Memory B cell (primary cell): Measurements from ENCODE around the gene MRPL4.

ENCODE experiments used
- ATAC-seq: fragments of 150-1000 bp; cut with Tn5 transposase; 2 replicates; pipeline ENCODE4 v1.10.0; 2021; ENCODE audit warnings: low read depth, mild to moderate bottlenecking, moderate library complexity
- DNase-seq, 2 donors: peaks; one replicate each; pipeline ENCODE4 v3.0.0; 2022; ENCODE audit warnings: low spot score in 2 of 2
- H3K27ac Mint-ChIP-seq: one replicate; pipeline ENCODE4 v1.8.0; 2022; ENCODE audit warnings: mild to moderate bottlenecking, moderate library complexity, mixed read lengths
- H3K27me3 Mint-ChIP-seq: one replicate; pipeline ENCODE4 v1.8.0; 2022; ENCODE audit warnings: mixed read lengths
- H3K36me3 Mint-ChIP-seq: one replicate; pipeline ENCODE4 v1.8.0; 2022; ENCODE audit warnings: mild to moderate bottlenecking, mixed read lengths
- H3K4me1 Mint-ChIP-seq: one replicate; pipeline ENCODE4 v1.8.0; 2022; ENCODE audit warnings: mixed read lengths
- H3K4me3 Mint-ChIP-seq: one replicate; pipeline ENCODE4 v1.8.0; 2022; ENCODE audit warnings: mild to moderate bottlenecking, moderate library complexity, mixed read lengths
- H3K9me3 Mint-ChIP-seq: one replicate; pipeline ENCODE4 v1.8.0; 2022; ENCODE audit warnings: mixed read lengths

The MRPL4 gene

DNA sequence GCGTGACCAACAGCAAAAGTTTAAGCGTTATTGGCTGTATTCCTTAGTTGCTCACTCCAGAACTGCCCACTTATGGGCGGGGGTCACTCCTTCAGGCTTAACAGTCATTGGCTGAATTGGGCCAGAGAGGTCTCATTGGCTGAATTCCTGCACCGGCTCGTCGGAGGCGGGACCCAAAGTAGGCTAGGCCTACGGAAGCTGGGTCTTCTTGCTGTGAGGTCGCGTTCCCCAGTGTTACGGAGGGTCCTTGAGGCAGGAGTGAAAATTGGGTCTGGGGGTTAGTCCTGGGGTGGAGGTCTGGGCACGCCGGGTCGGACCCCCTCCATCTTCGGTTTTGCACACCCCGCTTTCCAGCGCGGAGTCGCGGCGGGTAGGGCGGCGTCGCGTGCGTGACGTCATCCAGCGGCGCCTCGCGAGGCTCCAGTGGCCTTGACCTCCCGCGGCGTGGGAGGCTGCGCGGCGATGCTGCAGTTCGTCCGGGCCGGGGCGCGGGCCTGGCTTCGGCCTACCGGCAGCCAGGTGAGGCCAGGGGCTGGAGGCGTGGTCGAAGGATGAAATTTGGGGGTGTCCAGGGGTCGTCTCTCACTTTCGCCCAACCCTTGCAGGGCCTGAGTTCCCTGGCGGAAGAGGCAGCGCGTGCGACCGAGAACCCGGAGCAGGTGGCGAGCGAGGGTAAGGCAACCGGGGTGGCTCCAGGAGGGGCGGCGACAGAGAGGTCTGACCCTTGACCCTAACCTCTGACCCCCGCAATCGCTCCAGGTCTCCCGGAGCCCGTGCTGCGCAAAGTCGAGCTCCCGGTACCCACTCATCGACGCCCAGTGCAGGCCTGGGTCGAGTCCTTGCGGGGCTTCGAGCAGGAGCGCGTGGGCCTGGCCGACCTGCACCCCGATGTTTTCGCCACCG is at the start of gene MRPL4:
Gene MRPL4, plus strand, starts transcription at position 423 of the 903 bp plus-strand sequence. Its CDS starts 40 bp downstream, at position 463.
- Mint-ChIP-seq H3K27me3 (no peaks in the 10 kb centered on the region), H3K9me3 (no peaks in the 10 kb centered on the region), H3K27ac (peak within 1 kb of the TSS; percentile 95), H3K4me3 (peak within 1 kb of the TSS; percentile 100), H3K4me1 (peaks cover 16% of the 10 kb centered on the region), H3K36me3 (peaks cover 15% of the 10 kb centered on the region)
- ATAC-seq (peak; percentile 92), DNase-seq (peak; percentile 92)

DNA sequence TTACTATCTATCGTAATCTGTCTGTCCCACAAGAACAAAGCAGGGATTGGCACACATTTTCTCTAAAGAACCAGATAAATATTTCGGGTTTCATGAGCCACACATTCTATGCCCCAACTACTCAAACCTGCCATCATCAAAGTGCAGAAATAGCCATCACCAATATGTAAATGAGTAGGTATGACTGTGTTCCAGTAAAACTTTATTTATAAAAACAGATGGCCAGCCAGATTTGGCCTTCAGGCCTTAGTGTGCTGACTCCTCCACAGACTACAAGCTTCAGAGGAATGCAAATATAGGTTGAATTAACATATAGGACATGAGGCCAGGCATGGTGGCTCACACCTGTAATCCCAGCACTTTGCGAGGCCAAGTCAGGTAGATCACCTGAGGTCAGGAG is 48.3 kb upstream of the MRPL4 start:
- no peak for ATAC-seq
- Mint-ChIP-seq H3K9me3 (no peaks in the 10 kb centered on the region), H3K36me3 (peaks cover 3% of the 10 kb centered on the region), H3K4me3 (no peak overlapping the region), H3K4me1 (peaks cover 10% of the 10 kb centered on the region), H3K27ac (no peak overlapping the region), H3K27me3 (no peaks in the 10 kb centered on the region)
- DNase-seq, result no peak

DNA sequence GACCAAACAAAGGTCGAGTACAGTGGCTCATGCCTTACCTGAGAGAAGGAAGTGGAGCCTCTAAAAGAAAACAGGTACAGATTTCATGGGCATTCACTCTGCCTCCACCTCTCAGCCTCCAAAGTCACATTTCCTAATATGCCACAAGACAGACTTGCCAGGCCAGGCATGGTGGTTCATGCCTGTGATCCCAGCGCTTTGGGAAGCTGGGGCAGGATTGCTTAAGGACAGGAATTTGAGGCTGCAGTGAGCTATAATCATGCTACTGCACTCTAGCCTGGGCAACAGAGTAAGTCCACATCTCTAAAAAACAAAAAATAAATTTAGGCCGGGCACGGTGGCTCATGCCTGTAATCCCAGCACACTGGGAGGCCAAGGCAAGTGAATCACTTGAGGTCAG is 46.4 kb upstream of the MRPL4 start:
- peaks cover 7% of the 10 kb centered on the region for H3K4me1 Mint-ChIP-seq
- DNase-seq (no peak), ATAC-seq (no peak)
- H3K9me3 Mint-ChIP-seq, result no peaks in the 10 kb centered on the region
- H3K27ac Mint-ChIP-seq, result no peak overlapping the region
- no peaks in the 10 kb centered on the region for H3K27me3 Mint-ChIP-seq
- no peak overlapping the region for H3K4me3 Mint-ChIP-seq
- H3K36me3 Mint-ChIP-seq, result peaks cover 3% of the 10 kb centered on the region

DNA sequence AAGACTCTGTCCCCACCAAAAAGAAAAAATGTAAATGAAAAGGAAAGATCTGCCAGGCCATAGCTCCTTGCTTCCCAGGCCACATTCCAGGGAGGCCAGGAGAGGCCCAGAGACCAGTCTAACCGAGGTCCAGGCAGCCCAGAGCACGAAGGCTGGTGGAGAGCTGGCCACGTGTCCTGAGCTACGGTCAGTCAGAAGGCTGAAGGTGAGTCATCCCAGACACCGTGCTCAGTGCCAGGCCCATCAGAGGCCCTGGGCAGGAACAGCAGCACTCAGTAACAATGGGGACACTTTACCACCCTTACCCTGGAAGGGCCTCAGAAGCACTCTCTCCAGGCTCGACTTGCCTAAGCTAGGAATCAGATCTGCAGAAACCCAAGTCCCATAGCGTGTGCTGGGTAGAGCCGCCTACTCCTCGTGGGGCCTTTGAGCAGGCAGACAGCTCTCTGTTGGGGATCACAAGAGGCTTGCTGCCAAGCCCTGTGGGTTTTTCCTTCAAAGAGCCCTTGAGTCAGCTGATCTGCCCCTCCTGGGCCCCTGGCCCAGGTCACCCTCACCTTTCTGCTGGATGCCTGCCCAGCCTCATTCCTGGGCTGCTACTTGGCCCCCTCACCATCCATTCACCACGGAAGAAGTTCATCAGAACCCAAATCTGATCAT is 45.7 kb upstream of the MRPL4 start:
- Mint-ChIP-seq H3K4me3 (no peak overlapping the region), H3K36me3 (peaks cover 3% of the 10 kb centered on the region), H3K9me3 (no peaks in the 10 kb centered on the region), H3K27me3 (no peaks in the 10 kb centered on the region), H3K27ac (no peak overlapping the region), H3K4me1 (peaks cover 4% of the 10 kb centered on the region)
- ATAC-seq (no peak), DNase-seq (no peak)

DNA sequence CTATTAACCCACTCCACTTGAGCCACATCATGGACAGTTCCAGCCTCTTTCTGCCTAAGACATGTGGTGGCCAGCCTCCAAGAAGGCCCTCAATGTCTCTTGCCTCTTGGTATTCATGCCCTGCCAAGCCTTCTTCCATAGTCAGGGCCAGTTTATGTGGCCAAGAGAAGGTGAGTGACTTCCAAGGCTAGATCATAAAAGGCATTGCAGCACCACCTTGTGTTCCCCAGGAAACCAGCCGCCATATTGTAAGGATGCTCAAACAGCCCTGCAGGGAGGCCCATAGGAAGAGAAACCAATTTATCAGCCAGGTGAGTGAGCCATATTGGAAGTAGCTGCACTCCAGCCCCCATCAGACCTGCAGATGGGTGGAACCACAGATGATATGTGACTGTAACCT is 45.0 kb upstream of the MRPL4 start:
- H3K9me3 Mint-ChIP-seq, result no peaks in the 10 kb centered on the region
- DNase-seq (no peak), ATAC-seq (no peak)
- peaks cover 4% of the 10 kb centered on the region for H3K4me1 Mint-ChIP-seq
- no peak overlapping the region for H3K27ac Mint-ChIP-seq
- no peak overlapping the region for H3K4me3 Mint-ChIP-seq
- peaks cover 3% of the 10 kb centered on the region for H3K36me3 Mint-ChIP-seq
- H3K27me3 Mint-ChIP-seq, result no peaks in the 10 kb centered on the region

DNA sequence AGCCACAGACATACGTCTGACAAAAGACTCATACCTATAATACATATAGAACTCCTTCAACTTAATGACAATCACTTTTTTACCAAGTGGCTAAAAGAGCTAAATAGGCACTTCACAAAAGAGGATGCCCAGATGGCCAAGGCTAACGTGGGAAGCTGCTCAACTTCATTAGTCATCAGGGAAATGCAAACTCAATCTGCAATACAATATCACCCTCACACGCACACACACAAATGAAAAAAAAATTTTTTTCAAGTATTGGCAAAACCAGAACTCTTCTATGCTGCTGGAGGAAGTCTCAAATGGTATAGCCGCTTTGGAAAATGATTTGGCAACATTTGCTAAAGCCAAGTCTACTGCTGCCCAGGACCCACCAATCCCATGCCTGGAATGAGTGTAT is 42.7 kb upstream of the MRPL4 start:
- H3K4me1 Mint-ChIP-seq, result peaks cover 4% of the 10 kb centered on the region
- H3K4me3 Mint-ChIP-seq, result no peak overlapping the region
- peaks cover 3% of the 10 kb centered on the region for H3K36me3 Mint-ChIP-seq
- H3K27me3 Mint-ChIP-seq, result no peaks in the 10 kb centered on the region
- DNase-seq (no peak), ATAC-seq (no peak)
- H3K27ac Mint-ChIP-seq, result no peak overlapping the region
- H3K9me3 Mint-ChIP-seq, result no peaks in the 10 kb centered on the region

DNA sequence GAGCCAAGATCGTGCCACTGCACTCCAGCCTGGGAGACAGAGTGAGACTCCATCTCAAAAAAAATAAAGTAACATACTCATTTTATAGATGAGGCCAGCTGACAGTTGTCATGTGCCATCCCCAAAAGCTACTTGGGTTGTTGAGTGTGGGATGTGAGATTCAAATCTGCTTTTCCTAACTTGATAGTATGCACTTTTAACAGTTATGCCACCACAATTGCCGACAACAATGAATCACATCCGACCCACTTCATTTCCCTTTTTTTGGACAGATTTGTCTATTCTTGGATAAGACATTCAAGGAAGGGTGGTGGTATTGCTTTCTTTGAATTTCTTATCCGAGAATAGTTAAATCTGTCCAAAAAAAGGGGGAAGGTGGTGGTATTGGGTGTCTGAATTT is 41.0 kb upstream of the MRPL4 start:
- Mint-ChIP-seq H3K4me1 (no peaks in the 10 kb centered on the region), H3K27me3 (no peaks in the 10 kb centered on the region), H3K4me3 (no peak overlapping the region), H3K9me3 (no peaks in the 10 kb centered on the region), H3K36me3 (no peaks in the 10 kb centered on the region), H3K27ac (no peak overlapping the region)
- DNase-seq, result no peak
- ATAC-seq, result no peak

DNA sequence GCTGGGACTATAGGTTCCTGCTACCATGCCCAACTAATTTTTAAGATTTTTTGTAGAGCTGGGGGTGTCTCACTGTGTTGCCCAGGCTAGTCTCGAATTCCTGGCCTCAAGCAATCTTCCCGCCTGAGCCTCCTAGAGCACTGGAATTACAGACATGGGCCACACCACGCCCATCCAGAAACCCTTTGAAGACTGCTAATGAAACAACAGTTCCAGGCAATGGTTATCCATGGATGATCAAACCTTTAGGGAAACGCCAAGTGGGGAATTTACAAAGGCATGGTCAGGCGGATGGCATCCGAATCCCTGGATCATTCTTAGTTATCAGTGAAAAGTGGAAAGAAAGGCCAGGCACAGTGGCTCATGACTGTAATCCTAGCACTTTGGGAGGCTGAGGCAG is 40.3 kb upstream of the MRPL4 start:
- Mint-ChIP-seq H3K4me3 (no peak overlapping the region), H3K9me3 (no peaks in the 10 kb centered on the region)
- no peak for DNase-seq

DNA sequence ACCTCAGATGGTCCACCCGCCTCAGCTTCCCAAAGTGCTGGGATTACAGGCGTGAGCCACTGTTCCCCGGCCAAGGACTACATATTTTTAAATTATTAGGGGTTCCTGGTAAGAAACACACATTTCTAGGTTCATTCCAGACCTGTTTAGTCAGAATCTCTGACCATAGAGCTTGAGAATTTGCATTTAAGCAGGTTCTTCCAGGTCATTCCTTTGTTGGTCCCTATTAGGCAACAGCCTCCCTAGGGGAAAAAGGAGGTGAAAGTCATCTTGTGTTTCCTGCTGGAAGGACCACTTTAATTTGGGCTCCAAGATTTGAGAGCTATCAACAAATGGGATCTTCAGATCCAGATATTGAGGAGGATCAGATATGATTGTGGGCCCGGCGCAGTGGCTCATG is 37.2 kb upstream of the MRPL4 start:
- Mint-ChIP-seq H3K4me1 (peaks cover 3% of the 10 kb centered on the region), H3K27me3 (no peaks in the 10 kb centered on the region), H3K36me3 (no peaks in the 10 kb centered on the region), H3K4me3 (no peak overlapping the region), H3K9me3 (no peaks in the 10 kb centered on the region), H3K27ac (no peak overlapping the region)
- ATAC-seq (no peak), DNase-seq (no peak)

More for the DNA sequence above, 40.3 kb upstream of the MRPL4 start:
- H3K27ac Mint-ChIP-seq, result no peak overlapping the region
- no peaks in the 10 kb centered on the region for H3K27me3 Mint-ChIP-seq
- H3K4me1 Mint-ChIP-seq, result no peaks in the 10 kb centered on the region
- no peak for ATAC-seq
- no peaks in the 10 kb centered on the region for H3K36me3 Mint-ChIP-seq

DNA sequence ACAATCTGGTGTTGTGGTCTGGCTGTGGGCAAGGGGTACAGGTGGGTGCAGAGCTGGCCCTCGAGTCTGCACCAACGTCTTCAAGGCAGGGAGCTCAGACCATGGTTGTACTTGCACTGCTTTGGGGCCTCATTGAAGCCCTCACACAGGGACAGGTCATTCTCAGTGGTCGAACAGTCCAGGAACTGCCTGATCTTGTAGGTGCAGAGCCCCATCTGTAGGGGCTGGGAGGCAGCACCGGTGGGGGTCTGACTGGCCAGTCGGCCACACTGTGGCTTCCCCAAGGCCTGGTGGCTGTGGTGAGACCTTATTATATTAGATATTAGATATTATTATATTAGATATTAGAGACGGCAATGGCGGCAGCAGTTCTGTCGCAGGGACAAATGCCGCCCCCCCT is 34.9 kb upstream of the MRPL4 start:
- no peaks in the 10 kb centered on the region for H3K27me3 Mint-ChIP-seq
- peaks cover 3% of the 10 kb centered on the region for H3K4me1 Mint-ChIP-seq
- H3K36me3 Mint-ChIP-seq, result no peaks in the 10 kb centered on the region
- DNase-seq (no peak), ATAC-seq (no peak)
- H3K9me3 Mint-ChIP-seq, result no peaks in the 10 kb centered on the region
- no peak overlapping the region for H3K27ac Mint-ChIP-seq
- no peak overlapping the region for H3K4me3 Mint-ChIP-seq

DNA sequence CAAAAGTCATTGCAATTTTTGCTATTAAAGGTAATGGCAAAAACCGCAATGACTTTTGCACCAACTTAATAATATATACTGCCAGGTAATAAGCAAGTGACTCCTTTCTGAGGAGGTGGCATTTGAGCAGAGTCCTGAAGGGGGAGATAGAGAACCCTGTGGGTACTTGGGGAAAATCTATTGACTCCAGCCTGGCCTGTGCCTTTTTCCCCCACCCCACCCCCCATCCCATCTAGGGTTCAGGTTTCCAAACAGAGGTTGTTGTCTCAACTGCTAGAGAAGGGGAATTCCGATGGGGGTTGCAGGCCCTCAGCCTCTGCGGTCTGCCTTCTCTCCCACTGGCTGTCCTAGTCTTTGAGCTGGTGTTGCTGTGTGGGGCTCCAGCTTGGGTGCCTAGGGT is 32.3 kb upstream of the MRPL4 start:
- H3K4me3 Mint-ChIP-seq, result no peak overlapping the region
- ATAC-seq (peak; percentile 82), DNase-seq (peak in 1 of 2 donors; percentile 32)
- peaks cover 3% of the 10 kb centered on the region for H3K4me1 Mint-ChIP-seq
- H3K9me3 Mint-ChIP-seq, result no peaks in the 10 kb centered on the region
- H3K27ac Mint-ChIP-seq, result no peak overlapping the region
- peaks cover 3% of the 10 kb centered on the region for H3K36me3 Mint-ChIP-seq
- no peaks in the 10 kb centered on the region for H3K27me3 Mint-ChIP-seq

DNA sequence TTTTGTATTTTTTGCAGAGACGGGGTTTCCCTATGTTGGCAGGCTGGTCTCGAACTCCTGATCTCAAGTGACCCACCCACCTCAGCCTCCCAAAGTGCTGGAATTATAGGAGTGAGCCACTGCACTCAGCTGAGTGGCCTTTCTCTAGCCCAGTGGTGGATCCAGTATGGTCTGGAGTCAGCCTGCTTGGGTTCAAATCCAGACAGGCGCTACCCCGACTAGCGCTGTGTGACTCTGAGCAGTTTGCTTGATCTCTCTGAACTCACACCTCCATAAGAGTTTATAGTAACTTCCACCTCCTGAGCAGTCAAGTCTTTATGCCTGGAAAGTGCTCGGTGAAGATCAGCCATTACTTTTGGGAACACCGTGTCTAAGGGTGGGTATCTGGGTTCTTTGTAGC is 31.3 kb upstream of the MRPL4 start:
- Mint-ChIP-seq H3K4me3 (no peak overlapping the region), H3K27ac (no peak overlapping the region), H3K36me3 (peaks cover 3% of the 10 kb centered on the region), H3K4me1 (peaks cover 3% of the 10 kb centered on the region), H3K27me3 (no peaks in the 10 kb centered on the region), H3K9me3 (no peaks in the 10 kb centered on the region)
- ATAC-seq (no peak), DNase-seq (no peak)

DNA sequence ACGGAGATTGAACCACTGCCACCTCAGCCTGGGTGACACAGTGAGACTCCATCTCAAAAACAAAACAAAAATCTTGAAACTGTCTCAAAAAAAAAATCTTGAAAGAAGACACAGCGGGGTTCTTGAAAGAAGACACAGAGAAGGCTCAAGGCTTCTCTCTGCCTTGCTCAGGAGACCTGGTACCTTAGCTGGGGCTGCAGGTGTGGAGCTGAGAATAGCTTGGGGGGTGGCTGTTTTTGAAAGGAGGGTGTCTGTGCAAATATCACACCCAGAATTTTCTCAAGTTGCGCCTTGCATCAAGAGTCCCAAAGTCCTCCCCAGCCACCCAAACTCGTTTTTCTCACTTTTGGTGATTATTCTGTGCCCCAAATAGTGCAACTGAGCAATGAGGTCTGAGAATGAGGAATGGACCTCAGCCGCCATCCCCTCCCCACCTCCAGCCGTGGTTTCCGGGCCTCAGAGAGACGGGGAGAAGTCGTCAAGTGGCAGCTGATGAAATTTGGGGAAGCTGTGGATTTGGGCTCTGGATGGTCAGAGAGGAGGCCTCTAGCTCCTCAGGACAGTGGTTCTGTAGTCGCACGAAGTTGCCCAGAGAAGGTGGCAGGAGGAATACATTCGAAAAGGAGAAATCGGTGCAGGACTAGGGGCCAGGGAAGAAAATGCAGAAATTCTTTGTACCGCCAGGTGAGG is 29.7 kb upstream of the MRPL4 start:
- ATAC-seq (no peak), DNase-seq (no peak)
- H3K4me1 Mint-ChIP-seq, result peaks cover 3% of the 10 kb centered on the region
- H3K36me3 Mint-ChIP-seq, result peaks cover 3% of the 10 kb centered on the region
- no peak overlapping the region for H3K4me3 Mint-ChIP-seq
- no peak overlapping the region for H3K27ac Mint-ChIP-seq
- no peaks in the 10 kb centered on the region for H3K27me3 Mint-ChIP-seq
- no peaks in the 10 kb centered on the region for H3K9me3 Mint-ChIP-seq

DNA sequence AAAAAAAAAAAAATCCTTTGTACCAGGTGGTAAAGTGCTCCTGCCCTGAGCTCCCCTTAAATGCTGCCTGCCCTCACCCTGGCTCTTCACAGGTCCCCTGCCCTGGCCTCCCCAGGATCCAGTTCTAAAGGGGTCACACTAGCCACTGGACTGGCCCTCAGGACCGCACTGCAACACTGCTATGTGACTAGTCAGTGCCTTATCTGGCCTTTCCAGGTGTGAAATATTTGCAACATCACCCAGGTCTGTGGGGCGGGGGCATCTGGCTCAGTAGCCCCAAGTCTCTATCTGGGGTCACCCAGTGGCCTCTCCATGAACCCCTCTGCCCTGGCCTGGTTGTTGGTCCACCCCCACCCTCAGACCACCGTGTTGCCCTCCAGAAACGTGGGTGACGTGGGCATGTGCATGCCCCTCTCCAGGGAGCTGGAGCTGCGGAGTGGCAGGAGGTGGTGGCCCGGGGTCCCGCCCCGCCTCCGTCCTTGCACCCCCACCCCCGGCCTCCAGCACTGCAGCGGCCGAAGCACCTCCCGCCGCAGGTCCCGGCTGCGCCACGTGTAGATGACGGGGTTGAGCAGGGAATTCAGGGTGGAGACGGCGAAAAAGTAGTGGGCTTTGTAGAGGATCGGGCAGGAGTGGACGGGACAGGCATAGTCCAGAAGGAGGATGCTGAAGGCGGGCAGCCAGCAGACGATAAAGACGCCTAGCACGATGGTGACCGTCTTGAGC is 28.4 kb upstream of the MRPL4 start:
- Mint-ChIP-seq H3K27me3 (no peaks in the 10 kb centered on the region), H3K27ac (no peak overlapping the region), H3K9me3 (no peaks in the 10 kb centered on the region), H3K4me3 (no peak overlapping the region), H3K36me3 (peaks cover 3% of the 10 kb centered on the region), H3K4me1 (peaks cover 3% of the 10 kb centered on the region)
- DNase-seq, result no peak
- no peak for ATAC-seq
